GM12891 (cell line): Measurements from ENCODE around the gene ORMDL3. TPM values are rescaled to one million over a fixed set of nuclear protein-coding genes. Genes with fewer than 3 reads are reported as not detected.

Source experiments
- DNase-seq: peaks from one replicate; pipeline ENCODE4 v3.0.0; 2011; ENCODE audit warnings: low spot score; ENCODE audit not compliant: insufficient read length
- FAIRE-seq: peaks from 2 replicates; lab custom pipeline; 2011; peaks lifted over from hg19 to GRCh38; lab: Jason Lieb, UNC
- PAX5 ChIP-seq: IDR thresholded peaks from 2 replicates; pipeline ENCODE4 v1.6.1; 2011; ENCODE audit warnings: low read length, moderate library complexity, mild to moderate bottlenecking; ENCODE audit not compliant: insufficient read depth, severe bottlenecking
- POLR2A ChIP-seq: IDR thresholded peaks from 2 replicates; pipeline ENCODE4 v1.6.1; 2011; ENCODE audit warnings: low read depth, low read length, control low read depth
- POLR2AphosphoS5 ChIP-seq: IDR thresholded peaks from 2 replicates; pipeline ENCODE4 v1.6.1; 2011; ENCODE audit warnings: low read depth, low read length, control low read depth
- POU2F2 ChIP-seq: IDR thresholded peaks from 2 replicates; pipeline ENCODE4 v1.6.1; 2011; ENCODE audit warnings: low read depth, mild to moderate bottlenecking, control low read depth, low read length, moderate library complexity
- SPI1 ChIP-seq: IDR thresholded peaks from 2 replicates; pipeline ENCODE4 v1.6.1; 2011; ENCODE audit warnings: low read depth, low read length, control low read depth
- TAF1 ChIP-seq: IDR thresholded peaks from 2 replicates; pipeline ENCODE4 v1.6.1; 2011; ENCODE audit warnings: low read depth, low read length, control low read depth
- polyA plus RNA-seq: library from polyadenylated mRNA; unstranded; fragments of >200 nt; gene quantifications from one replicate; pipeline ENCODE4 v1.2.1, GENCODE V29; 2012; ENCODE audit warnings: low read depth, missing spikeins, inconsistent platforms; ENCODE audit not compliant: missing spikeins

The ORMDL3 gene
- polyA plus RNA-seq, result 83.4 TPM

- TF ChIP-seq POLR2AphosphoS5 (no peak), POLR2A (peak; percentile 59), POU2F2 (peak; percentile 49; the same call in 1 of the 2 replicates), PAX5 (peak; percentile 36), SPI1 (no peak), TAF1 (peak; percentile 53; the same call in 1 of the 2 replicates)
- peak; percentile 89 for DNase-seq
- FAIRE-seq, result peak; percentile 98
These were observed at the start of gene ORMDL3, which contains the start of gene LRRC3C for GRCh38 chr17:39927101-39927928. Gene ORMDL3, minus strand, starts transcription at chr17:39927601. Its CDS starts 3,398 bp downstream, at chr17:39924203. Gene LRRC3C, plus strand, starts transcription at chr17:39927732. Its CDS starts 13,792 bp downstream, at chr17:39941524.

GRCh38 chr17:39975801-39976200 lies 48.4 kb upstream of the ORMDL3 start:
- no peak for FAIRE-seq
- TF ChIP-seq POLR2AphosphoS5, result no peak
- TF ChIP-seq POLR2A, result no peak
- TF ChIP-seq SPI1, result no peak
- TF ChIP-seq POU2F2, result no peak
- no peak for TF ChIP-seq TAF1
- TF ChIP-seq PAX5, result no peak
- no peak for DNase-seq

- TF ChIP-seq POLR2AphosphoS5, result no peak
- TF ChIP-seq POLR2A, result no peak
- TF ChIP-seq POU2F2, result no peak
- TF ChIP-seq SPI1, result no peak
- no peak for TF ChIP-seq PAX5
- FAIRE-seq (no peak), DNase-seq (no peak)
These were observed 47.0 kb upstream of the ORMDL3 start for GRCh38 chr17:39974433-39974832.

GRCh38 chr17:39973496-39973895 lies 46.1 kb upstream of the ORMDL3 start:
- FAIRE-seq (no peak), DNase-seq (no peak)
- no peak for TF ChIP-seq TAF1
- TF ChIP-seq POU2F2, result no peak
- no peak for TF ChIP-seq POLR2AphosphoS5
- TF ChIP-seq SPI1, result no peak
- TF ChIP-seq PAX5, result no peak
- TF ChIP-seq POLR2A, result no peak

GRCh38 chr17:39972271-39972670 lies 44.9 kb upstream of the ORMDL3 start:
- TF ChIP-seq PAX5, result no peak

GRCh38 chr17:39971076-39971603 lies 43.7 kb upstream of the ORMDL3 start:
- FAIRE-seq (no peak), DNase-seq (no peak)
- TF ChIP-seq POLR2AphosphoS5 (no peak), SPI1 (no peak), PAX5 (no peak), TAF1 (no peak), POU2F2 (no peak), POLR2A (no peak)

More at GRCh38 chr17:39972271-39972670, 44.9 kb upstream of the ORMDL3 start:
- FAIRE-seq, result no peak
- DNase-seq, result no peak

- TF ChIP-seq SPI1 (no peak), TAF1 (no peak), POU2F2 (no peak), POLR2AphosphoS5 (no peak), PAX5 (no peak), POLR2A (no peak)
- DNase-seq (no peak), FAIRE-seq (no peak)
These were observed 42.8 kb upstream of the ORMDL3 start for GRCh38 chr17:39970157-39970692.

GRCh38 chr17:39969375-39969774 lies 42.0 kb upstream of the ORMDL3 start:
- FAIRE-seq (no peak), DNase-seq (no peak)
- TF ChIP-seq PAX5 (no peak), POLR2A (no peak), POLR2AphosphoS5 (no peak), POU2F2 (no peak), SPI1 (no peak), TAF1 (no peak)

GRCh38 chr17:39968761-39969160 lies 41.4 kb upstream of the ORMDL3 start:
- TF ChIP-seq PAX5, result no peak
- TF ChIP-seq POLR2AphosphoS5, result no peak
- TF ChIP-seq SPI1, result no peak
- no peak for TF ChIP-seq POU2F2
- TF ChIP-seq POLR2A, result no peak
- TF ChIP-seq TAF1, result no peak
- no peak for FAIRE-seq

More at GRCh38 chr17:39968761-39969160, 41.4 kb upstream of the ORMDL3 start:
- no peak for DNase-seq
